ENCODE data around the gene SRM.
"Not testable (repeated sequence)": the region's sequence is repeated elsewhere in the genome, so short reads cannot be mapped to it uniquely, and the experiment has no call there.

SRM gene

GRCh38 chr1:11063937-11064537 lies 4.2 kb upstream of the SRM start:
- not testable (repeated sequence) for DNase-seq

GRCh38 chr1:11062965-11063401 lies 3.2 kb upstream of the SRM start:
- DNase-seq, result peak; percentile 47

DNA sequence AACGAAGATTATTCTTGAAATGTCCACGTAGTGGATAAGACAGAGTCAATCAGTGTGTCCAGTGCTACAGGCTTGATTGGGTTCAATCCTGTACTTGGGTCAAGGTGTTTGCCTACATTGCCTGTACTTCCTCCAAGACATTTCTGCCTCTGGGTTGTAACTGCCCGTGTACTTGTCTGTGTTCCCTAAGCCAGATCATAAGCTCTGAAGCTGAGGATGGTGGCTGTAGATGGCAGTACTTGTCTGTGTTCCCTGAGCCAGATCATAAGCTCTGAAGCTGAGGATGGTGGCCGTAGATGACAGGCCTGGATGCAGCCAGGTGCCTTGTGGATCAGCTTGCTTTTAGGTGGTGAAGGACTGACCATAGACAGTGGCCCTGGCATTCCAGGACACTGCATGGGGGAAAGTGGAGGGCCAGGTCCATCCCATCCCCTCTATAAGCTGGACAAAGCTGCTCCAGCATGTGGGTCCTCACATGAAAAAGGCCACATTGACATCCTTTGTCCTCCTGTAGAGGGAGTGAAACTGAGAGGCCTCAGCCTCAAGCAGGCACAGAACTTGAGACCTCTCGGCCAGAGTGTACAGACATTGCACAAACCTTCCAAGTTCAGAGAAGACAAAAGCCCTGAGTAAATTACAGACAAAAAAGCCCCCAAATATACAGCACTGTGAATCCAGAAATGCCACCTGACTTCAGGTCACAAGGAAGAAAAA lies 2.0 kb upstream of the SRM start:
- DNase-seq, result no peak

DNA sequence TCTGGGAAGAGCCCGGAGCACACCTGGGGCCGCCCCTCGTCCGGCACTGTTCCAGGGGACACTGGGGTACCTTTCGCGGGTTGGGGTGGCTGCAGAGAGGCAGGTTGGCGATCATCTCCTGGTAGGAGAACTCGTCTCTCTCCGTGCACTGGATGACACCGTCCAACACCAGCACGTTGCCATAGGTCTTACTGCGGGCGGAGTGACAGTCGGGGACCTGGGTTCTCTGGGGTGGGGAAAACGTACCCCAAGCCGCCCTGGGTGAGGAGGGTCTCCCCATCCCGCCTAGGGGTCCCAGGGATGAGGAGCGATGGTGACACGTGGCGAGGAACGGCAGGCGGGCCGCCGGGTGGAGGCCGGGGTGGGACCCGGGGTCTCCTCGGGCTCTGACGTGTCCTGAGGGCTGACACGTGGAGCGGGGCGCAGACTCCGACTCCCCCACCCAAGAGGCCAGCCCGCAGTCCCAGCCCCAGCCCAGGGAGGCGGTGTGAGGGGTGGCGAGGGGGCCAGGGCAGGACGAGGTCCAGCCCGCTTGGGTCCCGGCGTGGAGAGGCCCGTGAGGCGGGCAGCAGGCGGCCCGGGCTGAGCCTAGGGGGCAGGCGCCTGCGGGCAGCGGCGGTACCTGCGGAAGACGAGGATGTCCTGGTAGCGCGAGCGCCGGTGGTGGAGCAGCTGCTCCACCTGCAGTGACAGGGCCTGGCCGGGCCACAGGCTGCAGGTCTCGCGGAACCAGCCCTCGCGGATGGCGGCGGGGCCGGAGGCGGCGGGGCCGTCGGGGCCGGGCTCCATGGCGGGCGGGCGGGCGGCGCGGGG lies 457 bp downstream of the SRM start:
- peak; percentile 48 for DNase-seq

DNA sequence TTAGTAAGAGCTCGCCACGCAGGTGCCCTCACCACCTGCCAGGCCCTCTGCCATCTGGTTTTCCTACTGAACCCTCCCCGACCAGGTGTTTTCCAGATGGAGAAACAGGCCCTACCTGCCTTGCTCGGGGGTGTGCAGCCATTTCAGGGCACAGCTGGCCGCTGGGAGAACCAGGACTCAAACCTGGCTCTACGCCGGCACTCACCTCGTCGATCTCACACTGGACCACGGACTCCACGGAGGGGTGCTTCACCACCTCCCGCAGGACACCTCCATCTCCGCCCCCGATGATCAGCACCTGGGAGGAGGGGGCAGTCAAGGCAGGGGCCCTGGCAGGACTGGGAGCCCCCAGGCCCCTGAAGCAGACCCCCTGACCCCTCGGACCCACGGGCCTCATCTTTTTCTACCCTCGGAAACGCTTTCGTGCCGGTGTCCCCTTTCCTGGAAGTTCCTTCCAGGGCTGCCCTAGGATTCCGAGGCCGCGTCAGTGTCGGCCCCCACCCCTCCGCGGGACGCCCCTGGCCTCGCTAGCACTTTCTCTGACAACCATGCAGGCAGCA lies 1.1 kb downstream of the SRM start:
- no peak for DNase-seq

- no peak for DNase-seq
Measured at GRCh38 chr1:11058026-11058425, 1.8 kb downstream of the SRM start.

GRCh38 chr1:11057477-11057876 lies 2.3 kb downstream of the SRM start:
- DNase-seq, result no peak

DNA sequence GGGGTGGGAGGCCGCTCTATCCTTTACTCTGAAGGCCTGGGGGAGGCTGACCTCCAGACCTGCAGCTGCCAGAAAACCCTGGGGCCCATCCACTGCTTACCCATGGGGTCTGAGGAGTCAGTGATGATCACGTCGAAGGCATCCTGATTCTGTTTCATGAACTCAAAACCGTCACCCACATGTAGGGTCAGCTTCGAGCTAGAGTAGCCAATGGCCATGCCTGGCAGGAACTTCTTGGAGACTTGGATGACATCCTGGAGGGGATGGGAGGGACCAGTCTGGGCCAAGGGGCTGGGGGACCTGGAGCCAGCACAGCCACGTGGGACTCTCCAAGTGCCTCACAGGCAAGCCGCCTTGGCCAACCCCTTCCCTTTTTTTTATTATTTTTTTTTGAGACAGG lies 3.3 kb downstream of the SRM start:
- DNase-seq, result no peak

- DNase-seq, result no peak
Measured at GRCh38 chr1:11055676-11056075, 4.1 kb downstream of the SRM start.

DNA sequence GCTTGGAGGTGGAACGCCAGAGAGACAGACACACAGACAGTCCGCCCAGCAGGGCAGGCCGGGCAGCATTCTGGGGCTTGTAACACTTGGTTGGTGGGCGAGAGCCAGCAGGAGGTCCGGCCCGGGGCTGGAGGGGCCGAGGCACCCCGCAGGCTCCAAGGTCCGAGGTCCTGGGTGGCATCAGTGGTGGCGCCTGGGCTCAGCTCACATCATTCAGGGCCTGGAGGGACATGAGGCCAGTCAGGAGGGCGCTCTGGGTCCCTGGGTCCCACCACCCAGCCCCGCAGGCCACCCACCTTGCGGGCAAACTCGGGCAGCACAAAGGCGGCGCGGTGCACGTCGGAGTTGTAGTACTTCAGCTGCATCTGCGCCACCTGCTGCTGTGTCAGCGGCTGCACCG lies 5.2 kb downstream of the SRM start:
- DNase-seq, result no peak

GRCh38 chr1:11054181-11054580 lies 5.6 kb downstream of the SRM start:
- no peak for DNase-seq

DNA sequence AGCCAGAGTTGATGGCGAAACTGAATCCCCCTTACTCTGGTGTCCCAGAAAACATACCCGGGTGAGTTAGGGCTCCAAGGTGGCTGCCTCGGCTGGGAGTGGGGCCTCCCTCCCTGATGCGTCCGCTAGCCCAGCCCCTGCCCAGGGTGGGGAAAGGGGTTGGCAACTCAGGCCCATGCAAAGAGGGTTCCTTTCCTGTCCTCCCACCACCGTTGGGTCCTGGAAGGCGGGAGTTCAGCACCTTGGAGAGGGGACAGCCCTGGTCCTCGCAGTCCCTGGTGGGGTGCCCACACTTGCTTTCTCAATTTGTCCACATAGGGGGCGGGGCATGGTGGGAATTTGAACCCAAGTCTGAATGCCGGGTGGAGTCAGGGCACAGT lies 6.1 kb downstream of the SRM start:
- peak; percentile 47 for DNase-seq

DNA sequence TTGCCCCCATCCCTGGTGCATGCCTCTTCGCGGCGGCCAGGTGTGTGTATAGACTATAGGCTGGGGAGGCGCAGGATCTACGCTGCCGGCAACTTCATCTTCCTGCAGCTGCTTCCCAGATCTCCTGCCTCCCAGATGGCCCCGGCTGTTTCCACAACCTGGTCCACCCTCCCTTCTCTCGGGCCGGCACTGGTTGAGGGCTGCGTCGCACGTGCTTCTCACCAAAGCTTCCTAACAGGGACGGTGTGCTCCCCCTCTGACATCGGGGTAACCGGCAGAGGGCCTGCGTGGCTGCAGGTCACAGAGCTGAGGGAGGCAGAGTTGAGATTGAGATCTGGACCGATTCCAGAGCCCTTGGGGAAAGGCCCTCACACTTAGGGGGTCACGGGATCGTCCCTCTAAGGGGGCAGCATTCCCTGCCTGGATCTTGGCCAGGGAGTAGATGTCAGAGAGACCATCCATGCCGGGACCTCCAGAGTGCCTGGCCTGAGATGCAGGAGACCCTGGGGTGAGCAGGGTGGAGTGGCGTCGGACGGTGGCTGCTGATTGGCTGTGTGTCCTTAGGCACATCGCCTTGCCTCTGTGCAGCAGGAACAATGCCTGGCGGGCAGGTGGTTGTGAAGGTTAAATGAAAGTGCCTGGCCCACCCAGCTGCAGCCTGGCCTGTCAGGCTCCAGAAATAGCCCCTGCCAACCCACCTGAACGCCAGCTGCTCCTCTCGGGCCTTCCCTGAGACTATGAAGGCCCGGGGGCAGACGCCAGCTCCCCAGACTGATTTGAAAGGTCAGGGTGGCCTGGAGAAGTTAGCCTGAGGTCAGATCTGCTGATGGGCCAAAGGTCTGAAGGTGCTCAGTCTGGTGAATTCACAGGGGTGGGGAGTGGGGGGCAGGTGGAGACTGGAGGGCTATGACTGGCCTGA lies 6.7 kb downstream of the SRM start:
- DNase-seq, result peak; percentile 55

- DNase-seq, result no peak
Measured at GRCh38 chr1:11051781-11052511, 7.9 kb downstream of the SRM start.

GRCh38 chr1:11051121-11051520 lies 8.7 kb downstream of the SRM start:
- not testable (repeated sequence) for DNase-seq

DNA sequence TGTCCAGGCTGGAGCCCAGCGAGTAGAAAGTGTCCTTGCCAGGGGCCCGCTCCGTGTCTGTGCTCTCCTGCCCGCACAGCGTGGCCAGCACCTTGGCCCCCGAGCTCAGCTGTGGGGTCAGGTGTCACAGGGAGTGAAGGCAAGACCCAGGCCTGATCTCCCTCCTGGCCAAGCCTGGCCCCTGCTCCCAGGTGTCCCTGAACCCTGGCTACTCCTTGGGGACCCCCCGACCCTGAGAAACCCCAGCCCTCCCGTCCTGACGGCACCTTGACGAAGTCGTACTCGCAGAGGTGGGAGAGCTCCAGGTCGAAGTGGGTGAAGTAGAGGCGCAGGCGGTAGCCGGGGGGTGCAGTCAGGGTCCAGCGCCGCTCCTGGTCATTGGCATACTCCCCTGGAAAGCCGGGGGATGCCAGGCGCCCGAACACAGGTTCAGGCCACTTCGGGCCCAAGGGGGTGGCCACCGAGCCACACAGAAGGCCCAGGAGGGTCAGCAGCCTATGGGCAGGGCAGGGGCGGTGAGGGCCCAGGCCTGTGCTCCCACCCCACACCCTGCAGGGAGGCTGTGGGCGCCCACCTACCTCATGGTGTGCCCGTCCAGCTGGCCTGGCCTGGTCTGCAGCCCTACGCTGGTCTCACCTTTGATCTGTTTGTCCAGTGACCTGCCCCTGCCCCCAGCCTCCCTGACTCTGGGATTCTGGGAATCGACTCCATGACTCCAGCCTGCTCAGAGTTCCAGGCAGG lies 13.0 kb downstream of the SRM start, which contains the start of gene MASP2:
Gene MASP2, minus strand, starts transcription at position 615 of the 741 bp plus-strand sequence. Its CDS starts 32 bp downstream, at position 583.
- DNase-seq, result no peak

DNA sequence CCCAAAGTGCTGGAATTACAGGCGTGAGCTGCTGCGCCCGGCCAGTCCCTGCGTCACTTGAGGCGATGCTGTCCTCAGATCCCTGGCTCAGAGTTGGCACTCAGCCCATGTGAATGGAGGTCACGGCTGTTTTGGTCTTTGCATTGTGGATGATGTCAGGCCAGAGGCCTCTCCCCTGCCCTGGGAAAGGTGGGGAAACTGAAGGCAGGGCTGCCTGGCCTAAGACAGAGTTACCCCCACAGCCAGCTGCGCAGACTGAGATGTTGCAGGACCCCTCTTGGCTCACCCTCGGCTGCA lies 13.6 kb downstream of the SRM start:
- no peak for DNase-seq

DNA sequence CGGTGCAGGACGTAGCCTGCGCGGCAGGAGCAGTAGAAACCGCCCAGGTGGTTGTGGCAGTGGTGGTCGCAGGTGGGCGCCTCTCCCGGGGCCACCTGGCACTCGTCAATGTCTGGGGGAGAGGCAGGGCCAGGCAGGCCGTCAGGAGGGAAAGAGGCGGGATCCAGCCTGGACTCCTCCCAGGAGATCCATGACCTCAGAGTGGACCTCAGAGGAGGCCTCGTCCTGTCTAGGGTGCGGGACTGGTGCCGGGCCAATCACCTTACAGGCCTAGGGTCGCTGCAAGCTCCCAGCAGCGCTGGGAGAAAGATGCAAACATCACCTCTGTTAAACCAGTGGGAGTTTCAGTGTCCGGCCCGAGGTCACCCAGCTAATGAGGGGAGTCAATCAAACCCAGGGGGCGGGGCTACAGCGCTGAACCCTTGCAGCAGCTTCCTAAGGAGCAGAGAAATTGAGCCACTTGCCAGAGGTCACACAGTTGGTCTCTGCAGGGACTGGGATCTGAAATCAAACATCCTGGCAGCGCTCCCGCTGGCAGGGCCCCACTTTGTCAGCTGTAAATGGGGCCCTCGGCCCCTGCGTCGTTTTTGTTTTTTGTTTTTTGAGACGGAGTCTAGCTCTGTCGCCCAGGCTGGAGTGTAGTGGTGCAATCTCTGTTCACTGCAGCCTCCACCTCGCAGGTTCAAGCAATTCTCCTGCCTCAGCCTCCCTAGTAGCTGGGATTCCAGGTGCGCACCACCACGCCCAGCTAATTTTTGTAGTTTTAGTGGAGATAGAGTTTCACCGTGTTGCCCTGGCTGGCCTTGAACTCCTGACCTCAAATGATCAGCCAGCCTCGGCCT lies 14.2 kb downstream of the SRM start:
- no peak for DNase-seq

DNA sequence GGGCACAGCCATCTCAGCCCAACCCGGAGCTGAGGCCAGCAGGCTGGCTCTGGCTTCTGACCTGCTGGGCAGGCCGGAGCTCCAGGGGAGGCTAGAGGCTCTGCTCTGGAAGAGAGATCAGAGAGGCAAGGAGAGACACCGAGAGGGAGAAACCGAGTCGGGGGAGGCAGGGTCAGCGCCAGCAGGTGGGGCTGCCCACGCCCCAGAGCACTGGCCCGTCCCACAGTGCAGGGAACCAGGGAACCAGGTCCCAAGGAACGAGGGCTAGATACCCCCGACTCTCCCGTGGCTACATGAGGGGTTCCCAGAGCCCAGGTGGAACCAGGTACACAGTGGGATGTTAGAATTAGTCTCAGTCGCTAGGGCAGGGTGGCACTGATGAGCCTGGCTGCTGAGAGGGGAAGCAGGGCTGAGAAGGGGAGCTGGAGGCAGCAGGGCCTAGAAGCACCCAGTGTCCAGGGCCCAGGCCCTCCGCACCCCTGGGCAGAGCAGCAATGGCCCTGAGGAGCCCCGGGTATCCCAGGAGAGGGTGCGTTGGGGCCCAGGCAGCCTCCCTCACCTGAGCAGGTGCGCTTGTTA lies 14.9 kb downstream of the SRM start:
- no peak for DNase-seq
